Endodermal cell (in vitro differentiated cells): ENCODE data around the gene BTBD9. TPM values are rescaled to one million over a fixed set of nuclear protein-coding genes. Genes with fewer than 3 reads are reported as not detected.

Experiments
- DNase-seq: peaks from one replicate; pipeline ENCODE4 v3.0.0-alpha.2; 2017
- H3K27ac ChIP-seq: 2 replicates; pipeline ENCODE4 v1.5.1; 2013; ENCODE audit warnings: mild to moderate bottlenecking, low read depth, low read length, moderate library complexity
- H3K27me3 ChIP-seq: 2 replicates; pipeline ENCODE4 v1.6.1; 2013; ENCODE audit warnings: mild to moderate bottlenecking, low read length, moderate library complexity; ENCODE audit not compliant: insufficient read depth, control insufficient read depth, poor library complexity, severe bottlenecking
- H3K36me3 ChIP-seq: 2 replicates; pipeline ENCODE4 v1.7.0; 2013; ENCODE audit warnings: mild to moderate bottlenecking, low read length, moderate library complexity; ENCODE audit not compliant: control insufficient read depth, insufficient read depth
- H3K4me1 ChIP-seq: one replicate; pipeline ENCODE4 v1.7.0; 2013; ENCODE audit warnings: low read length; ENCODE audit not compliant: control insufficient read depth, insufficient read depth
- H3K4me3 ChIP-seq: 2 replicates; pipeline ENCODE4 v1.5.1; 2013; ENCODE audit warnings: mild to moderate bottlenecking, low read length, moderate library complexity
- H3K9ac ChIP-seq: 2 replicates; pipeline ENCODE4 v1.6.1; 2013; ENCODE audit warnings: mild to moderate bottlenecking, low read length, moderate library complexity; ENCODE audit not compliant: poor library complexity, severe bottlenecking; ENCODE audit errors: extremely low read depth
- H3K9me3 ChIP-seq: 2 replicates; pipeline ENCODE4 v1.6.1; 2013; ENCODE audit warnings: mild to moderate bottlenecking, low read length, moderate library complexity; ENCODE audit not compliant: control insufficient read depth
- H3K27ac Mint-ChIP-seq: 2 replicates; pipeline ENCODE4 v1.8.0; 2020; ENCODE audit warnings: mixed read lengths
- H3K27me3 Mint-ChIP-seq: 2 replicates; pipeline ENCODE4 v1.8.0; 2021; ENCODE audit warnings: mild to moderate bottlenecking, mixed read lengths; ENCODE audit not compliant: insufficient read depth
- H3K36me3 Mint-ChIP-seq: 2 replicates; pipeline ENCODE4 v1.8.0; 2020; ENCODE audit warnings: low read depth, mixed read lengths
- H3K4me1 Mint-ChIP-seq: 2 replicates; pipeline ENCODE4 v1.8.0; 2020; ENCODE audit warnings: mixed read lengths
- H3K4me3 Mint-ChIP-seq: 2 replicates; pipeline ENCODE4 v1.8.0; 2020; ENCODE audit warnings: mild to moderate bottlenecking, moderate library complexity, mixed read lengths
- H3K9me3 Mint-ChIP-seq: 2 replicates; pipeline ENCODE4 v1.8.0; 2020; ENCODE audit warnings: mild to moderate bottlenecking, mixed read lengths
- CTCF ChIP-seq: fragments of 200-600 bp; sonication (generic); conservative IDR thresholded peaks from 2 replicates; pipeline ENCODE4 v1.5.0; 2021; ENCODE audit warnings: antibody characterized with exemption, mild to moderate bottlenecking
- WGBS, 2 experiments: methylation state at CpG; one replicate each; pipeline versions ENCODE4 v1.1.5 to v1.1.7; 2013; ENCODE audit warnings: missing lambda C conversion rate in 2 of 2, mixed read lengths in 1 of 2; ENCODE audit not compliant: insufficient coverage in 1 of 2, insufficient read length in 1 of 2; 5-methylcytosine and 5-hydroxymethylcytosine counted together
- total RNA-seq, 2 donors: library from RNA; stranded (reverse); fragmentation: NEBNext Ultra II Directional in 1 of 2; extraction: Animal tissue kit (Norgen Biotek cat#: 25700) in 1 of 2; gene quantifications; 2 replicates in 1 of 2; 3 replicates in 1 of 2; pipeline ENCODE4 v1.2.1, GENCODE V29; 2021

BTBD9 gene
- total RNA-seq, 2 donors from 2014 or later: 7.6 to 12.3 TPM

GRCh38 chr6:38354037-38354381, 285.7 kb downstream of the BTBD9 start:
- Histone ChIP-seq H3K9me3 (no peaks in the 10 kb centered on the region), H3K27me3 (no peaks in the 10 kb centered on the region), H3K4me3 (no peak overlapping the region), H3K9ac (no peak overlapping the region), H3K27ac (no peak overlapping the region), H3K4me1 (peaks cover 10% of the 10 kb centered on the region), H3K36me3 (no peaks in the 10 kb centered on the region)
- Mint-ChIP-seq H3K36me3 (no peaks in the 10 kb centered on the region), H3K4me1 (peaks cover 28% of the 10 kb centered on the region), H3K4me3 (no peak overlapping the region), H3K9me3 (no peaks in the 10 kb centered on the region), H3K27ac (no peak overlapping the region), H3K27me3 (peaks cover 1% of the 10 kb centered on the region)
- DNase-seq: no peak
- TF ChIP-seq CTCF: no peak
- no CpG with 5 or more reads among the region's 1 CpG for WGBS, 2 experiments

GRCh38 chr6:38353310-38354036, 286.3 kb downstream of the BTBD9 start:
- Mint-ChIP-seq H3K4me1 (peaks cover 27% of the 10 kb centered on the region), H3K9me3 (no peaks in the 10 kb centered on the region), H3K4me3 (no peak overlapping the region), H3K36me3 (no peaks in the 10 kb centered on the region), H3K27ac (no peak overlapping the region), H3K27me3 (peaks cover 1% of the 10 kb centered on the region)
- Histone ChIP-seq H3K4me1 (peaks cover 10% of the 10 kb centered on the region), H3K9ac (no peak overlapping the region), H3K4me3 (no peak overlapping the region), H3K27ac (no peak overlapping the region), H3K27me3 (no peaks in the 10 kb centered on the region), H3K9me3 (no peaks in the 10 kb centered on the region), H3K36me3 (no peaks in the 10 kb centered on the region)
- WGBS, 2 experiments: 92 to 100% methylated on average over 2 to 5 of the region's 7 CpGs
- DNase-seq: no peak
- no peak for TF ChIP-seq CTCF

- H3K27me3 Mint-ChIP-seq: peaks cover 1% of the 10 kb centered on the region
- no peak overlapping the region for H3K4me3 ChIP-seq
- H3K27me3 ChIP-seq: no peaks in the 10 kb centered on the region
- no peaks in the 10 kb centered on the region for H3K9me3 ChIP-seq
- H3K36me3 ChIP-seq: no peaks in the 10 kb centered on the region
- no peak overlapping the region for H3K27ac Mint-ChIP-seq
- DNase-seq: no peak
- no CpG with 5 or more reads among the region's 1 CpG for WGBS, 2 experiments
- no peaks in the 10 kb centered on the region for H3K9me3 Mint-ChIP-seq
- peaks cover 10% of the 10 kb centered on the region for H3K4me1 ChIP-seq
- H3K9ac ChIP-seq: no peak overlapping the region
- no peak overlapping the region for H3K27ac ChIP-seq
- H3K4me1 Mint-ChIP-seq: peaks cover 19% of the 10 kb centered on the region
- TF ChIP-seq CTCF: no peak
- H3K36me3 Mint-ChIP-seq: no peaks in the 10 kb centered on the region
- no peak overlapping the region for H3K4me3 Mint-ChIP-seq
Measured at GRCh38 chr6:38352636-38353035, 287.1 kb downstream of the BTBD9 start.
